CD1c-positive myeloid dendritic cell (primary cell): Measurements from ENCODE around the gene SCN5A.
A peak's percentile ranks its signal among the peaks of the same experiment; 100 is the strongest.

Experiments used
- DNase-seq: peaks from one replicate; pipeline ENCODE4 v3.0.0-alpha.2; 2016; ENCODE audit errors: extremely low spot score

Gene SCN5A

GRCh38 chr3:38601956-38602550 lies 47.4 kb downstream of the SCN5A start:
- DNase-seq: no peak

GRCh38 chr3:38600551-38600950 lies 48.9 kb downstream of the SCN5A start:
- DNase-seq: no peak

GRCh38 chr3:38599886-38600285 lies 49.6 kb downstream of the SCN5A start:
- DNase-seq: no peak

GRCh38 chr3:38598791-38599190 lies 50.7 kb downstream of the SCN5A start:
- DNase-seq: no peak

- no peak for DNase-seq
These were observed 51.9 kb downstream of the SCN5A start for GRCh38 chr3:38597502-38598060.

- DNase-seq: peak; percentile 35
These were observed 54.1 kb downstream of the SCN5A start for GRCh38 chr3:38595393-38595792.

- DNase-seq: no peak
These were observed 59.0 kb downstream of the SCN5A start for GRCh38 chr3:38590521-38590920.

- DNase-seq: no peak
These were observed 60.2 kb downstream of the SCN5A start for GRCh38 chr3:38588995-38589937.

- no peak for DNase-seq
These were observed 61.0 kb downstream of the SCN5A start for GRCh38 chr3:38588371-38588971.

- DNase-seq: no peak
These were observed 61.8 kb downstream of the SCN5A start for GRCh38 chr3:38587548-38588131.

GRCh38 chr3:38586546-38587520 lies 62.7 kb downstream of the SCN5A start:
- no peak for DNase-seq

- no peak for DNase-seq
These were observed 63.6 kb downstream of the SCN5A start for GRCh38 chr3:38585791-38586420.

GRCh38 chr3:38583688-38584087 lies 65.8 kb downstream of the SCN5A start:
- DNase-seq: no peak

- DNase-seq: peak; percentile 62
These were observed 66.4 kb downstream of the SCN5A start for GRCh38 chr3:38582941-38583645.

- DNase-seq: no peak
These were observed 67.2 kb downstream of the SCN5A start for GRCh38 chr3:38582316-38582715.

- DNase-seq: no peak
These were observed 67.7 kb downstream of the SCN5A start for GRCh38 chr3:38581774-38582173.

GRCh38 chr3:38580450-38581382 lies 68.8 kb downstream of the SCN5A start:
- DNase-seq: no peak
